GM12864 (cell line): ENCODE measurements around the gene TP53.

ENCODE experiments used
- DNase-seq: peaks from one replicate; pipeline ENCODE4 v3.0.0-alpha.2; 2011; ENCODE audit warnings: low read depth
- H3K4me3 ChIP-seq: 2 replicates; pipeline ENCODE4 v1.5.1; 2011; ENCODE audit warnings: mild to moderate bottlenecking, low read depth, low read length, control low read depth
- TF ChIP-seq, protein P1 (sequence below): IDR thresholded peaks from 2 replicates; pipeline ENCODE4 v1.5.1; 2011; ENCODE audit warnings: low read depth, mild to moderate bottlenecking, moderate library complexity, low read length, control low read depth, inconsistent platforms; ENCODE audit errors: missing control alignments

The TP53 gene

DNA sequence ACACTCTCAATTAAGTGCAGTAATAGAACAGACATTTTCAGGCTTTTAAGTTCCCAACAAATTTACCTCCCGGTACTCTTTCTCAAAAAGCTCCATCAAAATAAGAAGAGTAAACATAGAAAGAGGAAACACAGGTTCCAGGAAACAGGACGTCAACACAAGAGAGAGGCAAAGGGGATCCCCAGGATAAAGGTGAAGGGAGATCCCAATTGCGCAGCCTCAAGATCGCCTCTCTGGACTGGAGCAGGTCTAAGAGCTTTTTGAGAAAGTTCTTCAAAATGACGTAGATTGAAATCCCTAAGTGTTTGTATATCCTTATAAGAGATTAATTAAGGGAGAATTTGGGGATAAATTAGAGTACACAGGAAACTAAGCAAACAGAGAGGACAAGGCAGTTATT is 68.7 kb downstream of the TP53 start:
- no peak overlapping the region for H3K4me3 ChIP-seq
- DNase-seq, result no peak
- TF ChIP-seq, protein P1, sequence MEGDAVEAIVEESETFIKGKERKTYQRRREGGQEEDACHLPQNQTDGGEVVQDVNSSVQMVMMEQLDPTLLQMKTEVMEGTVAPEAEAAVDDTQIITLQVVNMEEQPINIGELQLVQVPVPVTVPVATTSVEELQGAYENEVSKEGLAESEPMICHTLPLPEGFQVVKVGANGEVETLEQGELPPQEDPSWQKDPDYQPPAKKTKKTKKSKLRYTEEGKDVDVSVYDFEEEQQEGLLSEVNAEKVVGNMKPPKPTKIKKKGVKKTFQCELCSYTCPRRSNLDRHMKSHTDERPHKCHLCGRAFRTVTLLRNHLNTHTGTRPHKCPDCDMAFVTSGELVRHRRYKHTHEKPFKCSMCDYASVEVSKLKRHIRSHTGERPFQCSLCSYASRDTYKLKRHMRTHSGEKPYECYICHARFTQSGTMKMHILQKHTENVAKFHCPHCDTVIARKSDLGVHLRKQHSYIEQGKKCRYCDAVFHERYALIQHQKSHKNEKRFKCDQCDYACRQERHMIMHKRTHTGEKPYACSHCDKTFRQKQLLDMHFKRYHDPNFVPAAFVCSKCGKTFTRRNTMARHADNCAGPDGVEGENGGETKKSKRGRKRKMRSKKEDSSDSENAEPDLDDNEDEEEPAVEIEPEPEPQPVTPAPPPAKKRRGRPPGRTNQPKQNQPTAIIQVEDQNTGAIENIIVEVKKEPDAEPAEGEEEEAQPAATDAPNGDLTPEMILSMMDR, result no peak
